MCF 10A (cell line): ENCODE measurements around the gene ZNF91. TPM values are rescaled to one million over a fixed set of nuclear protein-coding genes. Genes with fewer than 3 reads are reported as not detected.
"Not testable (repeated sequence)": the region's sequence is repeated elsewhere in the genome, so short reads cannot be mapped to it uniquely, and the experiment has no call there.

Experiments
- BruUV-seq: library from RNA; stranded (reverse); fragments of 400-500 nt; replicated peaks from 2 replicates; lab custom pipeline; 2021; lab: Mats Ljungman, UMichigan
- CTCF ChIA-PET: fragments of 300-600 bp; sonication (Branson Sonifier 250); formaldehyde crosslinking; extraction: SDS; loops from one replicate; lab custom pipeline; 2021; ENCODE audit warnings: antibody characterized with exemption, inconsistent platforms; lab: Yijun Ruan, JAX
- POLR2A ChIA-PET: fragments of 300-600, 350-650 bp; sonication (Branson Sonifier 250); formaldehyde crosslinking; extraction: SDS; loops from one replicate; lab custom pipeline; 2020; ENCODE audit warnings: antibody characterized with exemption, inconsistent platforms; lab: Yijun Ruan, JAX
- DNase-seq: peaks from one replicate; pipeline ENCODE4 v3.0.0-alpha.2; 2018; ENCODE audit not compliant: unreplicated experiment
- H3K27ac Mint-ChIP-seq: one replicate; pipeline ENCODE4 v1.8.0; 2022; ENCODE audit warnings: mild to moderate bottlenecking, low read depth, mixed read lengths; ENCODE audit not compliant: unreplicated experiment
- H3K27me3 Mint-ChIP-seq: one replicate; pipeline ENCODE4 v1.8.0; 2022; ENCODE audit warnings: mixed read lengths; ENCODE audit not compliant: insufficient read depth, unreplicated experiment
- H3K36me3 Mint-ChIP-seq: one replicate; pipeline ENCODE4 v1.8.0; 2022; ENCODE audit warnings: mild to moderate bottlenecking, moderate library complexity, mixed read lengths; ENCODE audit not compliant: insufficient read depth, unreplicated experiment
- H3K4me1 Mint-ChIP-seq: one replicate; pipeline ENCODE4 v1.8.0; 2022; ENCODE audit warnings: mixed read lengths; ENCODE audit not compliant: insufficient read depth, unreplicated experiment
- H3K4me3 Mint-ChIP-seq: one replicate; pipeline ENCODE4 v1.8.0; 2022; ENCODE audit warnings: mild to moderate bottlenecking, moderate library complexity, mixed read lengths; ENCODE audit not compliant: unreplicated experiment
- H3K9me3 Mint-ChIP-seq: one replicate; pipeline ENCODE4 v1.8.0; 2022; ENCODE audit warnings: mixed read lengths; ENCODE audit not compliant: unreplicated experiment
- CTCF ChIP-seq: fragments of 200-600 bp; IDR thresholded peaks from one replicate; pipeline ENCODE4 v1.8.0; 2022; ENCODE audit warnings: antibody characterized with exemption, mild to moderate bottlenecking; ENCODE audit not compliant: unreplicated experiment
- intact Hi-C: fragments of 100-400 bp; cut with micrococcal nuclease; formaldehyde crosslinking; loops from 2 replicates; pipeline ENCODE4 v1.14.1; 2022
- total RNA-seq: library from RNA; stranded (reverse); gene quantifications from 2 replicates; pipeline ENCODE4 v1.2.3, GENCODE V29; 2022

Gene ZNF91
- total RNA-seq, 1 experiment from 2014 or later, result 15.8 TPM

GRCh38 chr19:23305555-23305954 lies 89.7 kb downstream of the ZNF91 start:
- ChIA-PET POLR2A (no interaction called here), CTCF (interaction anchor here (0.6 to 1.0 kb wide), 2 partner anchors 111 to 647 kb away, joined by 3 to 5 read pairs; no protein-coding TSS in a partner anchor)
- Mint-ChIP-seq H3K4me1 (no peaks in the 10 kb centered on the region), H3K4me3 (no peak overlapping the region), H3K27ac (no peak overlapping the region), H3K36me3 (peaks cover 6% of the 10 kb centered on the region), H3K27me3 (no peaks in the 10 kb centered on the region), H3K9me3 (peaks cover 24% of the 10 kb centered on the region)
- no TSS peak for BruUV-seq
- no peak for DNase-seq
- TF ChIP-seq CTCF, result no peak
- intact Hi-C loops, result no loop called here

GRCh38 chr19:23304238-23304637 lies 91.0 kb downstream of the ZNF91 start:
- H3K27ac Mint-ChIP-seq, result no peak overlapping the region
- H3K9me3 Mint-ChIP-seq, result peaks cover 33% of the 10 kb centered on the region
- H3K27me3 Mint-ChIP-seq, result no peaks in the 10 kb centered on the region
- H3K36me3 Mint-ChIP-seq, result peaks cover 6% of the 10 kb centered on the region
- H3K4me1 Mint-ChIP-seq, result no peaks in the 10 kb centered on the region
- CTCF ChIA-PET, result no interaction called here
- POLR2A ChIA-PET, result no interaction called here
- intact Hi-C loops, result no loop called here
- no peak for TF ChIP-seq CTCF
- no peak for DNase-seq
- BruUV-seq, result no TSS peak
- H3K4me3 Mint-ChIP-seq, result no peak overlapping the region

- CTCF ChIA-PET, result no interaction called here
Observed at GRCh38 chr19:23294141-23294540, 101.1 kb downstream of the ZNF91 start.

GRCh38 chr19:23289966-23290365 lies 105.3 kb downstream of the ZNF91 start:
- H3K36me3 Mint-ChIP-seq, DNase-seq, CTCF ChIA-PET, H3K4me1 Mint-ChIP-seq, BruUV-seq, H3K27me3 Mint-ChIP-seq, H3K27ac Mint-ChIP-seq, POLR2A ChIA-PET, H3K4me3 Mint-ChIP-seq, intact Hi-C loops: not testable (repeated sequence)
- H3K9me3 Mint-ChIP-seq, result peaks cover 24% of the 10 kb centered on the region

More at GRCh38 chr19:23294141-23294540, 101.1 kb downstream of the ZNF91 start:
- H3K27me3 Mint-ChIP-seq, result no peaks in the 10 kb centered on the region
- intact Hi-C loops, result no loop called here
- H3K9me3 Mint-ChIP-seq, result peaks cover 25% of the 10 kb centered on the region
- TF ChIP-seq CTCF, result no peak
- no peak overlapping the region for H3K4me3 Mint-ChIP-seq
- no peak overlapping the region for H3K27ac Mint-ChIP-seq
- no peaks in the 10 kb centered on the region for H3K4me1 Mint-ChIP-seq
- DNase-seq, result no peak
- H3K36me3 Mint-ChIP-seq, result no peaks in the 10 kb centered on the region
- no TSS peak for BruUV-seq
- POLR2A ChIA-PET, result no interaction called here

Other genes starting within 250 kb of the ZNF91 start
- 5.3 and 6.9 TPM in 2 replicates for gene ZNF724, start 145.1 kb downstream of the ZNF91 start, total RNA-seq